Cardiac muscle cell (in vitro differentiated cells and primary cell): Measurements from ENCODE around the gene MITD1. TPM values are rescaled to one million over a fixed set of nuclear protein-coding genes. Genes with fewer than 3 reads are reported as not detected.

Experiments used
- DNase-seq, 2 donors: peaks; one replicate each; pipeline versions ENCODE4 v3.0.0 to v3.0.0-alpha.2; 2010 to 2017; ENCODE audit warnings: low read depth in 1 of 2, low spot score in 1 of 2
- H3K27ac ChIP-seq: fragments of 200-600 bp; sonication (generic); 2 replicates; pipeline ENCODE4 v1.5.1; 2016
- H3K27me3 ChIP-seq: fragments of 200-600 bp; sonication (generic); 2 replicates; pipeline ENCODE4 v1.6.0; 2016; ENCODE audit warnings: control low read depth
- H3K36me3 ChIP-seq: fragments of 200-600 bp; sonication (generic); 2 replicates; pipeline ENCODE4 v1.5.1; 2016; ENCODE audit warnings: control low read depth
- H3K4me1 ChIP-seq: fragments of 200-600 bp; sonication (generic); 2 replicates; pipeline ENCODE4 v1.8.1; 2017; ENCODE audit warnings: low read depth, mild to moderate bottlenecking, mixed run types
- H3K4me3 ChIP-seq: fragments of 200-600 bp; sonication (generic); 2 replicates; pipeline ENCODE4 v1.5.1; 2016; ENCODE audit warnings: mild to moderate bottlenecking
- H3K9me3 ChIP-seq: fragments of 200-600 bp; sonication (generic); 2 replicates; pipeline ENCODE4 v1.5.1; 2017; ENCODE audit warnings: low read depth, mild to moderate bottlenecking, control low read depth
- polyA plus RNA-seq: library from polyadenylated mRNA; unstranded; fragments of >200 nt; fragmentation: Nextera tagmentation; extraction: Ambion mirVana; gene quantifications from 2 replicates; pipeline ENCODE4 v1.2.1, GENCODE V29; 2016
- total RNA-seq: library from RNA; depleted of rRNA; stranded (reverse); fragments of >200 nt; gene quantifications from 2 replicates; pipeline ENCODE4 v1.2.3, GENCODE V29; 2016
- TF ChIP-seq, protein P1 (sequence below): IDR thresholded peaks from 2 replicates; pipeline ENCODE4 v1.5.1; 2012; ENCODE audit warnings: low read depth, mild to moderate bottlenecking, low read length

Gene MITD1
- total and polyA plus RNA-seq, 2 experiments from 2014 or later = 14.4 to 42.5 TPM

DNA sequence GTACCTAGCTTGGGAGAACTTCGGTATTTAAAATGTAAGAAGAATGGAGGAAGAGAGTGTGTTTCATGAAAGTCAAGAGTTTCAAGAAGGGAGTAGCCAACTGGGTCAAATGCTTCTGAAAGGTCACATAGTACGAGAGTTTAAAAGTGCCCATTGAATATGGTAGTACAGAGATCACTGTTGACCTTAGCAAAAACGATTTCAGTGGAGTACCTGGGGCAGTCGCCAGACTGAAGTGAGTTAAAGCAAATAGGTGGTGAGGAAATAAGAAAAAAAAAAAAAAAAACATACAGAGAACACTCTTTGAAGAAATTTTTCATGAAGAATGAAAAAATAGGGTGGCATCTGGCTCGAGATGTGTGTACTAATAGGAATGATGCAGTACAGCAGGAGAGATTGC lies 14.6 kb downstream of the MITD1 start:
- Histone ChIP-seq H3K27me3 (no peaks in the 10 kb centered on the region), H3K4me1 (no peaks in the 10 kb centered on the region), H3K4me3 (no peak overlapping the region), H3K9me3 (no peaks in the 10 kb centered on the region), H3K27ac (no peak overlapping the region), H3K36me3 (peaks cover 19% of the 10 kb centered on the region)
- TF ChIP-seq, protein P1, sequence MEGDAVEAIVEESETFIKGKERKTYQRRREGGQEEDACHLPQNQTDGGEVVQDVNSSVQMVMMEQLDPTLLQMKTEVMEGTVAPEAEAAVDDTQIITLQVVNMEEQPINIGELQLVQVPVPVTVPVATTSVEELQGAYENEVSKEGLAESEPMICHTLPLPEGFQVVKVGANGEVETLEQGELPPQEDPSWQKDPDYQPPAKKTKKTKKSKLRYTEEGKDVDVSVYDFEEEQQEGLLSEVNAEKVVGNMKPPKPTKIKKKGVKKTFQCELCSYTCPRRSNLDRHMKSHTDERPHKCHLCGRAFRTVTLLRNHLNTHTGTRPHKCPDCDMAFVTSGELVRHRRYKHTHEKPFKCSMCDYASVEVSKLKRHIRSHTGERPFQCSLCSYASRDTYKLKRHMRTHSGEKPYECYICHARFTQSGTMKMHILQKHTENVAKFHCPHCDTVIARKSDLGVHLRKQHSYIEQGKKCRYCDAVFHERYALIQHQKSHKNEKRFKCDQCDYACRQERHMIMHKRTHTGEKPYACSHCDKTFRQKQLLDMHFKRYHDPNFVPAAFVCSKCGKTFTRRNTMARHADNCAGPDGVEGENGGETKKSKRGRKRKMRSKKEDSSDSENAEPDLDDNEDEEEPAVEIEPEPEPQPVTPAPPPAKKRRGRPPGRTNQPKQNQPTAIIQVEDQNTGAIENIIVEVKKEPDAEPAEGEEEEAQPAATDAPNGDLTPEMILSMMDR = no peak
- no peak for DNase-seq

DNA sequence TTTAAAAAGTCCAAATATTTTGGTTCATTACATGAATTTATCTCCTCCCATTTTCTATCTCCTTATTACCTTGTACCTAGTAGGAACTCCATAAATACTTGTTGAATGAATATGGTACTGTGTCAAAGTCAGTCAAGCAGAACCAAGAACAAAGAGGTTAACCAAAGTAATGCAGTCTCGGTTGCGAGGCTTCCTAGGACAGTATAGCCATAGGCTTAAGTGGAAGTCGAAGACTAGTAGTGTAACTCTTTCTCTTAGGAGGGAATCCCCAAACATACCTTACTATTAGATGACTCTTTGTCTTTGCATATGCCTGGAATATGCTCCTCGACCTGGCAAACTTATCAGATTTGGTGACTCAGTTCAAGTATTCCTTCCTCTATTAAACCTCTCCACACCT lies 21.3 kb downstream of the MITD1 start:
- Histone ChIP-seq H3K9me3 (no peaks in the 10 kb centered on the region), H3K4me3 (no peak overlapping the region), H3K4me1 (peaks cover 5% of the 10 kb centered on the region), H3K36me3 (peaks cover 2% of the 10 kb centered on the region), H3K27me3 (no peaks in the 10 kb centered on the region), H3K27ac (no peak overlapping the region)
- no peak for DNase-seq
- TF ChIP-seq, protein P1 = no peak

DNA sequence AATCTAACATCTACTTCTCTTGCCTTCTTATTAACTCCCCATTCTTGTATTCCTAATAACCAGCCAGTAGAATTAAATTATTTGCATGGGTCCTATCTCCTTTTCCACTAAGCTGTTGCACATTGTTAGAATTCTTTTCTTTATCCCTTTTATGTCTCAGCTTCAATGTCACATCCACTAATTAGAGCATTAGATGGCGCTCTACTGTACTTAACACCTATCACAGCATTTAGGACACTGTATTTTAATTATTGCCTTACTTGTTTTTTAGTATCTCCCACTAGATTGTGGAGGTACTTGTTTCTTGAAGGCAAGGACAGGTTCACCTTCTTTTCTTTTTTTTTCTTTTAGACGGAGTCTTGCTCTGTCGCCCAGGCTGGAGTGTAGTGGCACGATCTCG lies 22.3 kb downstream of the MITD1 start:
- Histone ChIP-seq H3K4me3 (no peak overlapping the region), H3K4me1 (peaks cover 12% of the 10 kb centered on the region), H3K36me3 (peaks cover 2% of the 10 kb centered on the region), H3K9me3 (no peaks in the 10 kb centered on the region), H3K27ac (no peak overlapping the region), H3K27me3 (no peaks in the 10 kb centered on the region)
- TF ChIP-seq, protein P1 = no peak
- DNase-seq = no peak

DNA sequence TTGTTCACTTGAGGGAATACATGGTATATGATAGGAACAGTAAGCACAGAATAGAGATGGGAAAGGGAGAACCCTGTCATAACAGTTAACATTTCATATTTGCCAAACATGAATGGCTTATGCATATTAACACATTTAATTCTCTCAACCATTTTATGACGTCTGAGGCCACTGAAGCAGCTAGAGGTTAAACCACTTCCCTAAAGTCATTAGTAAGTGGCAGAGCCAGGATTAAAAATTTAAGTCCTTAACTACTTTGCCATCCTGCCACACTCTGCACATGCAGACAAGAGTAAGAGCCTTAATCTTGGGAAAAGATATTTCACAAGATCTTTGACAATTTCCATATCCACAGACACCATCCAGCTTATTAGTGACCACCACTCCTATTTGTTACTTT lies 24.0 kb downstream of the MITD1 start:
- H3K9me3 ChIP-seq = no peaks in the 10 kb centered on the region
- H3K36me3 ChIP-seq = peaks cover 2% of the 10 kb centered on the region
- H3K4me1 ChIP-seq = peaks cover 13% of the 10 kb centered on the region
- TF ChIP-seq, protein P1 = no peak
- H3K27me3 ChIP-seq = no peaks in the 10 kb centered on the region
- no peak overlapping the region for H3K27ac ChIP-seq
- H3K4me3 ChIP-seq = no peak overlapping the region
- no peak for DNase-seq

DNA sequence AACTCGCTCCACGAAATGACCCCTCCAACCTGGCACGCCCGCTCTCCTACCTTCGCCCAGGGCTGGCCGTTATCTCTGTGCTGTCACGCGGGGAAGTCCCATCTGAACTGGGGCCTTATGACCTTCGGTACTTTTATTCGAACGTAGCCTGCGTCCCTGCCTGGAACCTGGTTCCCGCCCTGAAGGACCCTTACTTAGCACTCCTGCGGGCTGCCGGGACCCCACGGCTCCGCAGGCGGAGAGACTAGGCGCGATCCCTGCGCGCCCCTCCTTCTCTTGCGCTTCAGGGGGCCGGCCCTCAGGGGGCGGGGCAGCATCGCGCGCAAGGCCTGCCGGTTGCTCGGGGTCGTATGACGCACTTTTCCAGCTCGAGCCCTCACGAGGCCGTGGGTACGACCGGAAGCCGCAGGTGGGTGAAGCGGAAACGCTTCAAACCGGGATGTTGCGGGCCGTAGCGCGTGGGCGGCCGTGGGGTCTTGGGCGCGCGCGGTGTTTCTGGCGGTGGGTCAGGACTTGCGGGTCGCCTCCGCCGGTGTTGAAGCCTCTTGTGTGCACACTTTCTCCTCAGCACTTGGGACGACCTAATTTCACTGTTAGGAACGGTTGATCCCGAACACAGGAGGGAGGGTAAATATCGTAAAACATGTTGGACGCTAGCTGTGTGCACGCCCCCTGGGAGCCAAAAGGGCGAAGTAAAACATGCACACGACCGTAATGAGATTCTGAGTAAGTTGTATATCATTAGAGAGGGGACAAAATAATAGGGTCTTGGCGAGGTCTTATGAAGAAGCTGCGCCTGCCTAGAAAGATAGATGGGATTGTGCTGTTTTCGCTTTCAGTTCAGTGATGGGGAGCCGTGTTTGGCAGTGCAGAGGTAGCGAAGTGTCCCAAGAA lies 26.0 kb downstream of the MITD1 start, which contains the start of the genes LIPT1 and TSGA10:
TSS of gene LIPT1 (plus strand) at position 325 of the 894 bp plus-strand sequence. CDS start 6,991 bp downstream, outside the sequence.
TSS of gene TSGA10 (minus strand) at position 300 of the 894 bp plus-strand sequence. CDS start 45,503 bp downstream, outside the sequence.
- TF ChIP-seq, protein P1 = no peak
- no peaks in the 10 kb centered on the region for H3K36me3 ChIP-seq
- H3K4me1 ChIP-seq = peaks cover 13% of the 10 kb centered on the region
- peak within 1 kb of the TSS; percentile 72 for H3K4me3 ChIP-seq
- peak within 1 kb of the TSS; percentile 80 for H3K27ac ChIP-seq
- H3K27me3 ChIP-seq = no peaks in the 10 kb centered on the region
- H3K9me3 ChIP-seq = no peaks in the 10 kb centered on the region
- peak; percentile 92 to 93 for DNase-seq
